ENCODE results near the gene TAS1R2.

GRCh38 chr1:18901952-18902522, 42.6 kb upstream of the TAS1R2 start:
- TF ChIP-seq CTCF (IDR thresholded peaks at IDR 0.05) = no peak
- no peak for TF ChIP-seq EZH2phosphoT487 (IDR thresholded peaks at IDR 0.05)

Measured in neural progenitor cell (in vitro differentiated cells).